Coronary artery (tissue), 2 donors: ENCODE data around the gene ANTXR1.
"Not testable (repeated sequence)": the region's sequence is repeated elsewhere in the genome, so short reads cannot be mapped to it uniquely, and the experiment has no call there.

Experiments used
- DNase-seq: peaks from one replicate; pipeline ENCODE4 v3.0.0-alpha.2; 2017; ENCODE audit warnings: low spot score
- H3K27ac ChIP-seq, 2 donors: fragments of 200-600 bp; sonication (generic); one replicate each; pipeline ENCODE4 v1.5.1; 2016 to 2019
- H3K4me3 ChIP-seq: fragments of 200-600 bp; sonication (generic); 2 replicates; pipeline ENCODE4 v1.5.1; 2016; ENCODE audit warnings: mild to moderate bottlenecking, moderate library complexity
- CTCF ChIP-seq: fragments of 200-600 bp; sonication (generic); IDR thresholded peaks from one replicate; pipeline ENCODE4 v1.5.1; 2019; ENCODE audit warnings: antibody characterized with exemption

Gene ANTXR1

DNA sequence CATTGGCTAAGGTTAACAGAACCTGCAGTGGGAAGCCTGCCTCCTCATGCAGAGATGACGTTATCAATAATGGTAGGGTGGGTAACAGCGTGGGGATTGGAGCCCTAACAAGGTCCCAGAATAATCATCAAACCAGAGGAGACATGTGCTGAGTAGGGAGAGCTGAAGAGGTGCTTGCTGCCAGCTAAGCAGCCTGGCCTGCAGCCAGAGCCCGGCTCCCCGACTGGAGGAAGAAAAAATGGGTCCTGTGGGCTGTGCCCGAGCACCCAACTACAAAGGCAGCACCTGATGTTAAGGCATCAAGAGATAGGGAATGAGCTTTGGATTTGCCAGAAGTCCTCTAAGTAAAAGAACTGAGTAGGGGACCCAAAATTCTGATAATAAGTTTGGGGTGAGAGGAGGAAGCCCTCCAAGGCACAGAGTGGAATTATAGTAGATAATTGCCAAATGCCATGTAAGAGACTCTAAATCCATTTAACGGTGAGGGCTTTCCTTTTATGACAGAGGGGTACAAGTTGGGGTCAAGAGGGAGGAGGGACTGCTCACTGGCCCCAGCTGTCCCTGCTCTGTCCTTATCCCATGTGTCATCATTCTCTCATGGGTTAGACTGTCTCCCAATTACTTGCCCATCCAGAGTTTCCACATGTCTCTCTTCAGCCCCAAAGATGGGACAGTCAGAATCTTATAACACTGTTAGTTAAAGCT is 156.1 kb downstream of the ANTXR1 start:
- no peak overlapping the region for H3K4me3 ChIP-seq
- TF ChIP-seq CTCF: no peak
- H3K27ac ChIP-seq: peak overlapping the region; percentile 51 to 73

GRCh38 chr2:69169655-69170389 is 156.8 kb downstream of the ANTXR1 start:
- DNase-seq: no peak
- Histone ChIP-seq H3K27ac (peak overlapping the region; percentile 51 to 73), H3K4me3 (no peak overlapping the region)
- TF ChIP-seq CTCF: no peak

More for the DNA sequence above, 156.1 kb downstream of the ANTXR1 start:
- DNase-seq: no peak

DNA sequence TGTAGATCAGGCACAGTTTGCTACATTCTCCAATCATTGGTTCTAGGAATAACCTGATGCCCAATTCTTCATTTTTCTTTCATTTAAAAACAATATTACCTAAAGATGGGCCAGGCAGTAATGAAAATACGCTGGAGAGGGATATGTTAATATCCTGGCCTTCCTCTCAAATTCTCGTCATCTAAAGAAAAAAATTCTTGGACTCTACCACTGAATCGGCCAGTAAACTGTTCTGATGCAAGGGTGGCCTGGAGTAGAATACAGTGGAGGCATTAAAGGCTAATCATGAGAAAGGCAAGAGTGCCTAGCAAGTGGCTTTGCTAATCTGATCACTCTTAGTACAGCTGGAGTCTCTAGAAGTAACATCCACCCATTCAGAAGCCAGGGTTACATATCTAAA is 157.7 kb downstream of the ANTXR1 start:
- H3K27ac ChIP-seq: peak overlapping the region; percentile 51 to 73
- no peak overlapping the region for H3K4me3 ChIP-seq
- no peak for DNase-seq
- TF ChIP-seq CTCF: no peak

DNA sequence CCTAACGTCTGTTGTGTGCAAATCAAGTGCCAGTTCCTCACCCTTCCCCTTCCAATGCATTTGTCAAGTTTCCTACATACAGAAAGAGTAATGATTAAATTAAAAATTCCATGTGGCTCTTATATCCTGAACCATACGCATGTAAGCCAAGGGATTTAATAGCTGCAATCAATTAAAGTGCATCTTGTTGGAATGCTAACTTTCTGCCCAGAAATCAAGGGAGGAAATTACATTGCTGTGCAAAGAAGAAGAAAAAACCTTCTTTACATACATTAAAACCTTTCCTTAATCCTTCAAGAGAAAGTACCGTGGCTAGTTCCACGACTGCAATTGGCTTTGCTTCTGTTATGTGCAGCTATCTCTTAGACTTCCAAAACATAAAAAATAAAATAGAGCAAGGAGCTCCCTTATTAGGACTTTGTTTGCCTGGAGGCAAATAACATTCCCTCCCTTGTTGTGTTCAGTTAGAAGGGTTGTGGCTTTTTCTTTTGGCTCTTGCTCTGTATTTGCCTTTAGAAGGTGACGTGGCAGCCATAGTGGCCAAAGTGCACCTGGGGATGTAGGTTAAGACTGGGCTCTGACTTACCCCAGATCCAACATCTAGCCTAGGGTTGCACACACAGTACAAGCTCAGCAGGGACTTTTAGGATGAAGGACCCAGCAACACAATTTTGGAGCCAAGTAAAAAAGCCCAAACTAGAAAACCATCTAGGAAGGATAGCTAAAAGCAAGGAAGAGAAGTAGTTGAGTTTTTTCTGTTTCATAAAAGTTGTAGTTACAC is 158.3 kb downstream of the ANTXR1 start:
- no peak for DNase-seq
- TF ChIP-seq CTCF: no peak
- no peak overlapping the region for H3K4me3 ChIP-seq
- H3K27ac ChIP-seq: peak overlapping the region; percentile 51 to 73

DNA sequence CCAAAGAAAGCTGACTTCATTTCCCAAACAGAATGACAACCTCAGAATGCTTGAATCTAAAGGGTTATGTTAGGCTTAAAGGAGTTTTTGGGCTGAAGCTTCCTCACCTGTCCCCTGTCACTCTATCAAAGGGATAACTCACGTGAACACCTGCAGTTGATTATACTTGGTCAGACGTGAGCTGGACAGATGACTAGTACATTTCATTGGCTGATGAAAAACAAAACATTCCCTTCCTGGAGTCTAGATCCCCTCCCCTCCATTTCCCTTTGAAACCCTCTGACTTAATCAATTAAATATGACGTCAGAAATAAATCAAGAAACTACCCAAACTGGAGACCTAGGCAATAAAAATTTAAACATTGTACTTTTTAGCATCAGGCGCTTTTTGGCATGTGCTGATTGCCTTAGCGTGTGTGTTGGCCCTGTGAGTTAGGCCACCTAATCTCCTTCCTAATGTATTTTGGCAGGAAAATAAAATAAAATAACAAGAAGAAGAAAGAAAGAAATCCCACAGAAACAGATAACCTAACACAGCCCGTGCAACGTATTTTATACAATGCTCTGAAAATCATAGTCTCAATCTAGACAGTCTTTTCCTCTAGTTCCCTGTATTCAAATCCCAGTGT is 159.0 kb downstream of the ANTXR1 start:
- H3K27ac ChIP-seq: peak overlapping the region; percentile 51 to 73
- no peak overlapping the region for H3K4me3 ChIP-seq
- no peak for TF ChIP-seq CTCF
- no peak for DNase-seq

DNA sequence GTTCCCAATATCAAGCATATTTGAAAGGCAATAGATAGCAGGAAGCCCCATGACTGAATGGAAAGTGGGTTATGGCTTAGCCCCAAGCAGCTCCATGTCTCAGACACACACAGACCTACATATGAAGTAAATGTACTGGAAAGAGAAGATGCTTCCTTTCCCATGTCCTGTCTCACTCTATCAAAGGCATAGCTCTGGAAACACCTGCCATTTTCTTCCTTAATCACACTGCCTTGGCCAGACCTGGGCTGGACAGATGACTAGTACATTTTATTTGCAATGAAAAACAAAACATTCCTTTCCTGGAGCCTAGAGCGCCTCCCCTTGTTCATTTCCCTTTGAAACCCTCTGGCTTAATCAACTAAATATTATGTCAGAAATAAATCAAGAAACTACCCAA is 160.7 kb downstream of the ANTXR1 start:
- no peak for DNase-seq
- Histone ChIP-seq H3K4me3 (no peak overlapping the region), H3K27ac (peak overlapping the region; percentile 51 to 97)
- no peak for TF ChIP-seq CTCF

DNA sequence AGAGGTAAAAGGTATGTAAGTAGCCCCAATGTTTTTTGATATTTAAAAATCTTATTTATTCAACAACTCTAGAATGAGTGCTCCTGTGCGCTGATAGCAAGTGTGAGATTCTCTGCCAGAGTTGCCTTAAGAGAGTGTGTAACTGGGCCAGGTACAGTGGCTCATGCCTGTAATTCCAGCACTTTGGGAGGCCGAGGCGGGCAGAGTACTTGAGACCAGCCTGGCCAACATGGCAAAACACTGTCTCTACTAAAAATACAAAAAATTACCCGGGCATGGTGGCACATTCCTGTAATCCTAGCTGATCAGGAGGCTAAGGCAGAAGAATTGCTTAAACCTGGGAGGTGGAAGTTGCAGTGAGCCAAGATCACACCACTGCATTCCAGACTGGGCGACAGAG is 161.2 kb downstream of the ANTXR1 start:
- DNase-seq: not testable (repeated sequence)
- peak overlapping the region; percentile 51 to 97 for H3K27ac ChIP-seq

More for the DNA sequence above, 161.2 kb downstream of the ANTXR1 start:
- not testable (repeated sequence) for H3K4me3 ChIP-seq
